ENCODE data around the gene ULBP3. TPM values are rescaled to one million over a fixed set of nuclear protein-coding genes. Genes with fewer than 3 reads are reported as not detected.
"Not testable (repeated sequence)": the region's sequence is repeated elsewhere in the genome, so short reads cannot be mapped to it uniquely, and the experiment has no call there.

Gene ULBP3
- total and polyA plus RNA-seq, 7 experiments from 2014 or later: 0.27 to 1.5 (median 0.39) TPM; not detected in 3

DNA sequence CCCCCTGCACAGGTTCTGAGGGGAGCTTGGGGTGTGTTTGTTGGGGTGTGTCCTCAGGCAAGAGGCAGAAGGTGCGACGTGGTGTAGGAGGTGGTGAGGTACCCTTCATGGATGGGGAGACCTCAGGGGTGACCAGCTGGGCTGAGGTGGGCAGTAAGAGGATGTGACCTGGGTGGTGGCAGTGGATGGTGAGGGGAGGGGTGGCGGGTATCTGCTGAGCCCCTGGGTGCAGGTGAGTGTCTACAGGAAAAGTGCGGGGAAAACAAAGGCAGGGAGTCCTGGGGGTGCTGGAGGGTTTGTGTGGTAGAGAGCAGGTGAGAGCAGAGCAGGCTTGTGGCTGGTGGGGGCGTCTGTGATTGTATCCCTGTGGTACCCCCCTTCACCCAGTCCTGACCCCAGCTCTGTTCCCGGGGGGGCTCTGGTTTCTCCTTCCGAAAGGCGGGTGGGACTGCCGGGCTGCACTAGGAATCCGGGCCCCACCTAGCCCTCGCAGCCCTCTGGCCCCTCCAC, 44.2 kb downstream of the ULBP3 start:
- intact Hi-C loops (cut with micrococcal nuclease): no loop called here

DNA sequence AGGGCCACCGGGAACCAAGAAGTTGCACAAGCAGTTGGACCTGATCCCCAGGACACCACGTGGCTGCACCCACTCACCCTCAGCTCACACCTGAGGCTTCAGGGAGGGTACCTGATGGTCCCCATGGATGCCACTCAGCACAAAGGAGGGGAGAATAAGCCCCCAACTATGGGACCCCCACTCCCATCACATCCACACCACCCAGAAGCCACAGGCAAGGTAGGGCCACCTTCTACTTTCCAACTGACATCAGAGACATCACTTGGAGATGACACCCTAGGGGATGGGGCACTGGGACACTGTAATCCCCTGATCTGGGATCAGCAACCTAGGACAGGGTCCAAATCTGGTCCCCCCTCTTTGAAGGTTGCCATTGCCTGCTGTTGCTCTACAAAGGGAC, 44.9 kb downstream of the ULBP3 start:
- Mint-ChIP-seq H3K27me3 (peaks cover 35 to 73% (median 56%) of the 10 kb centered on the region in 5 donors), H3K4me1 (peaks cover 6 to 14% (median 9%) of the 10 kb centered on the region in 7 donors)
- POLR2A ChIA-PET; DNase-seq; H3K4me1 ChIP-seq (ENCODE audit: control insufficient read depth in 2 of 2, insufficient read depth in 2 of 2, low read length in 2 of 2); H3K4me3 Mint-ChIP-seq; H3K36me3 ChIP-seq (ENCODE audit: control insufficient read depth in 2 of 3, insufficient read depth in 3 of 3, low read length in 3 of 3); ATAC-seq; H3K27ac ChIP-seq (ENCODE audit: low read depth, low read length); H3K4me3 ChIP-seq (ENCODE audit: low read length); CTCF ChIA-PET; H3K9me3 Mint-ChIP-seq; H3K9me3 ChIP-seq (ENCODE audit: control insufficient read depth in 2 of 3, low read length in 3 of 3); H3K27ac Mint-ChIP-seq; H3K36me3 Mint-ChIP-seq; intact Hi-C loops (cut with micrococcal nuclease): not testable (repeated sequence)
- peaks cover 0 to 11% of the 10 kb centered on the region in 2 donors for H3K27me3 ChIP-seq (ENCODE audit: control insufficient read depth in 2 of 2, insufficient read depth in 2 of 2, low read length in 2 of 2)

More for the DNA sequence above, 44.2 kb downstream of the ULBP3 start:
- H3K27ac Mint-ChIP-seq: no peak overlapping the region
- H3K4me3 Mint-ChIP-seq: peak overlapping the region in 2 of 10 donors; percentile 25 to 66
- no peak overlapping the region for H3K4me3 ChIP-seq (ENCODE audit: low read length)
- no peaks in the 10 kb centered on the region for H3K9me3 ChIP-seq (ENCODE audit: control insufficient read depth in 2 of 3, low read length in 3 of 3)
- ChIA-PET POLR2A (no interaction called here), CTCF (no interaction called here)
- H3K27ac ChIP-seq (ENCODE audit: low read depth, low read length): no peak overlapping the region
- H3K36me3 ChIP-seq (ENCODE audit: control insufficient read depth in 2 of 3, insufficient read depth in 3 of 3, low read length in 3 of 3): no peaks in the 10 kb centered on the region
- H3K36me3 Mint-ChIP-seq: no peaks in the 10 kb centered on the region
- H3K9me3 Mint-ChIP-seq: peaks cover 0 to 1% (median 0%) of the 10 kb centered on the region in 11 donors
- peaks cover 37 to 69% (median 55%) of the 10 kb centered on the region in 5 donors for H3K27me3 Mint-ChIP-seq
- ATAC-seq: no peak
- peaks cover 0 to 11% of the 10 kb centered on the region in 2 donors for H3K27me3 ChIP-seq (ENCODE audit: control insufficient read depth in 2 of 2, insufficient read depth in 2 of 2, low read length in 2 of 2)
- H3K4me1 Mint-ChIP-seq: peaks cover 6 to 14% (median 9%) of the 10 kb centered on the region in 7 donors
- H3K4me1 ChIP-seq (ENCODE audit: control insufficient read depth in 2 of 2, insufficient read depth in 2 of 2, low read length in 2 of 2): no peaks in the 10 kb centered on the region
- no peak for DNase-seq

DNA sequence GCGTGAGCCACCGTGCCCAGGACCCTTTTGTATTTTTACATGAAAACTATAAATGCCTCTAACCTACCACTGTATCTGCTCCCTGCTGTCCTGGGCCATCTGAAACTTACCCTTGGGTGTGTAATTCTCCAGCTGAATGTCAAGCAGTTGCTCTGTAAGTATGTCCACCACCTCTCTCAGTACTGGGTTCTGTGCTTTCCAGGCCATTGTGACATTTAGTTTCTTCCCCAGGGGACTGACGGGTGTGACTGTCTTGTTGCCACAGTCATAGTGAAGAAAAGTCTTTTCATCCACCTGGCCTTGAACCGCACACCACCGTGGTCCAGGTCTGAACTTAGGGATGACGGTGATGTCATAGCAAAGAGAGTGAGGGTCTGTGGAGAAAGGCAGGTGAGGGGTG, 47.1 kb downstream of the ULBP3 start:
- H3K36me3 Mint-ChIP-seq; intact Hi-C loops (cut with micrococcal nuclease); ATAC-seq; DNase-seq; H3K27ac ChIP-seq (ENCODE audit: low read depth, low read length); H3K4me3 ChIP-seq (ENCODE audit: low read length); H3K4me3 Mint-ChIP-seq; POLR2A ChIA-PET; H3K9me3 ChIP-seq (ENCODE audit: control insufficient read depth in 2 of 3, low read length in 3 of 3); H3K4me1 ChIP-seq (ENCODE audit: control insufficient read depth in 2 of 2, insufficient read depth in 2 of 2, low read length in 2 of 2); H3K9me3 Mint-ChIP-seq; CTCF ChIA-PET; H3K27ac Mint-ChIP-seq; H3K36me3 ChIP-seq (ENCODE audit: control insufficient read depth in 2 of 3, insufficient read depth in 3 of 3, low read length in 3 of 3): not testable (repeated sequence)
- Mint-ChIP-seq H3K27me3 (peaks cover 43 to 73% (median 52%) of the 10 kb centered on the region in 5 donors), H3K4me1 (peaks cover 8 to 15% (median 11%) of the 10 kb centered on the region in 7 donors)
- peaks cover 0 to 11% of the 10 kb centered on the region in 2 donors for H3K27me3 ChIP-seq (ENCODE audit: control insufficient read depth in 2 of 2, insufficient read depth in 2 of 2, low read length in 2 of 2)

DNA sequence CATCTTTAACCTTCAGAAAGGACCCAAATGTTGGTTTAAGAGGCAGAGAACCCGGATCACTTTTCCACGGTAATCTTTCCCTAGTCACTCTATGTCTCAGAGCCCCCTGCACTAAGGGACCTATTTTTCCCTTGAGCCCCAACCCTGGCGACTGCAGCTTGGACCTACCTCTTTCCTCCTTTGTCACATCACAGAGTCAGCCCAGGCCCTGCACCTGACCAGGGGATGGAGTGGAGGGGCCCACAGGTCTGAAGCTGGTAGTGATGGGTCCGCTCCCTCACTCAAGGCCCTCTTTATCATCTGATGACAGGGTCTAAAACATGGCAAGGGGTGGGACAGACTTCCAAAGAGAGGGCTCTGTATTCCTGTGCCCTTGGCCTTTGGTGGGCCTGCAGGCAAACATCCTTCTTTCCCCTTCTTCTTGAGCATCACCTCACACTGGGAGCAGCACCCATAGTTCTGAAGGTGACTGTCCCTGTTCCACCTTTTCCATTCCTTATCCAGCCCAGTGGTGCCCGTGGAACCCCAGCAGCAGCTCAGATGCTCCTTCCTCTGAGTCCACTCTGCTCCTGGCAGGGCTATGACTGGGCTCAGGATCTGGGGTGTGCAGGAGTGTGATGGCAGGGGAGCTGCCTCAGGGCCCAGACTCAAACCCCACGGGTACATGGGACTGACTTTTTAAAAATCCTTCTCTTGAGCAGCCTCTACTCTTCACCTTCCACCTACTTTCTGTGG, 49.9 kb downstream of the ULBP3 start:
- Mint-ChIP-seq H3K4me3 (no peak overlapping the region), H3K36me3 (no peaks in the 10 kb centered on the region), H3K4me1 (peaks cover 4 to 16% (median 12%) of the 10 kb centered on the region in 7 donors), H3K9me3 (peaks cover 0 to 1% (median 0%) of the 10 kb centered on the region in 11 donors), H3K27ac (no peak overlapping the region), H3K27me3 (peaks cover 45 to 66% (median 51%) of the 10 kb centered on the region in 5 donors)
- Histone ChIP-seq H3K27ac (ENCODE audit: low read depth, low read length) (no peak overlapping the region), H3K9me3 (ENCODE audit: control insufficient read depth in 2 of 3, low read length in 3 of 3) (no peaks in the 10 kb centered on the region), H3K36me3 (ENCODE audit: control insufficient read depth in 2 of 3, insufficient read depth in 3 of 3, low read length in 3 of 3) (no peaks in the 10 kb centered on the region), H3K4me1 (ENCODE audit: control insufficient read depth in 2 of 2, insufficient read depth in 2 of 2, low read length in 2 of 2) (peaks cover 0 to 2% of the 10 kb centered on the region in 2 donors), H3K4me3 (ENCODE audit: low read length) (no peak overlapping the region), H3K27me3 (ENCODE audit: control insufficient read depth in 2 of 2, insufficient read depth in 2 of 2, low read length in 2 of 2) (peaks cover 7 to 13% of the 10 kb centered on the region in 2 donors)
- ATAC-seq (no peak), DNase-seq (no peak)
- POLR2A ChIA-PET: no interaction called here
- intact Hi-C loops (cut with micrococcal nuclease): no loop called here
- CTCF ChIA-PET: no interaction called here

DNA sequence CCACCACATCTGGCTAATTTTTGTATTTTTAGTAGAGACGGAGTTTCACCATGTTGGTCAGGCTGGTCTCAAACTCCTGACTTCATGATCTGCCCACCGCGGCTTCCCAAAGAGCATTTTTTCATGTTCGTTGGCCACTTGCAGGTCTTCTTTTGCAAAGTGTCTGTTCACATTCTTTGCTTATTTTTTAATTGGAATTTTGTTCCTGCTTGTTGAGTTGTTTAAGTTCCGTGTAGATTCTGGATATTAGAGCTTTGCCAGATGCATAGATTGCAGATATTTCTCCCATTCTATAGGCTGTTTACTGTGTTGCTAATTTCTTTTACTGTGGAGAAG, 51.8 kb downstream of the ULBP3 start:
- Mint-ChIP-seq H3K27me3 (peaks cover 59 to 74% (median 64%) of the 10 kb centered on the region in 5 donors), H3K4me1 (peaks cover 10 to 23% (median 15%) of the 10 kb centered on the region in 7 donors)
- H3K9me3 Mint-ChIP-seq; H3K36me3 ChIP-seq (ENCODE audit: control insufficient read depth in 2 of 3, insufficient read depth in 3 of 3, low read length in 3 of 3); POLR2A ChIA-PET; H3K36me3 Mint-ChIP-seq; H3K4me3 Mint-ChIP-seq; H3K4me1 ChIP-seq (ENCODE audit: control insufficient read depth in 2 of 2, insufficient read depth in 2 of 2, low read length in 2 of 2); H3K9me3 ChIP-seq (ENCODE audit: control insufficient read depth in 2 of 3, low read length in 3 of 3); H3K4me3 ChIP-seq (ENCODE audit: low read length); ATAC-seq; H3K27ac Mint-ChIP-seq; DNase-seq; H3K27ac ChIP-seq (ENCODE audit: low read depth, low read length): not testable (repeated sequence)
- CTCF ChIA-PET: interaction anchor here (0.7 to 1.7 kb wide), 7 partner anchors 10 to 204 kb away, joined by 3 to 13 read pairs (median 4); no protein-coding TSS in a partner anchor
- H3K27me3 ChIP-seq (ENCODE audit: control insufficient read depth in 2 of 2, insufficient read depth in 2 of 2, low read length in 2 of 2): peaks cover 11 to 16% of the 10 kb centered on the region in 2 donors
- intact Hi-C loops (cut with micrococcal nuclease): loop anchor here (1.0 to 2.0 kb wide), 10 partner anchors 10 to 798 kb away; partner anchors contain the start of genes PPIL4 (in 1 of the 2) and ULBP3 (in 1 of the 2)

DNA sequence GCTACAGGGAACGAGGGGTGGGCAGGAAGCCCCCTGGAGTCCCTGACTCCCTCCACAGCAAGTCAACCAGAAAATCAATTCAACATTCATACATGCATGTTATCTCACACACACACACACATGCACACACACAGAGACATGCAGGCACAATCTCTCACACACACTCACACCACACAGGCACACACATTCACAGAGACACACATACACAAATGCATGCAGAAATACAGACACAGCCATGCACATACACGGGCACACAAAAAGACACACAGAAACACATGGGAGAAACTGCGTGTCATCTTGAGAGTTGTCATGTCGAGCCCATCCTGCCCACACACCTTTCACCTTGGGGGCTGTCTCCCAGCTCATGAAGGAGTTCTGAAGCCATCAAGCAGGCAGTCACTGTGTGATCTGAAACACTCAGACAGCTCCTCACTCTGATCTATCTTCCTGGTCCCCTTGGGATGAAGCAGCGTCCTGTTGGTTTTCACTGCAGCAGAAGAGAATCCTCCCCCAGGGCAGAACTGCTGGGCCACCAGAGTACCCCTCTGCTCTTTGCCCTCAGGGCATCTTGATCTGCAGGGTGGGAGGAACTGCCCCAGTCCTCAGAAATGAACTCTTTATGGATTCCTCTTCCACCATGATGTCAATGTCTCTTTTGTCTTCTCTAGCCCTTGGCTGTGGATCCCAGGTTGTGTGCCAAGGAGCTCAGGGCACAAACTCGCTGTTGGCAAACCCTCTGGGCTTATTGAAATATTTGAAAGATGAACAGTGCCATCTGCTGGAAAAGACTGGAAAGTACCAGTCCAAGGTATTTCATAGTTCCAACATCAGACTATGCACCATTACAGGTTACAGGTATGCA, 52.4 kb downstream of the ULBP3 start:
- Histone ChIP-seq H3K4me3 (ENCODE audit: low read length) (no peak overlapping the region), H3K4me1 (ENCODE audit: control insufficient read depth in 2 of 2, insufficient read depth in 2 of 2, low read length in 2 of 2) (peaks cover 0 to 2% of the 10 kb centered on the region in 2 donors), H3K36me3 (ENCODE audit: control insufficient read depth in 2 of 3, insufficient read depth in 3 of 3, low read length in 3 of 3) (no peaks in the 10 kb centered on the region), H3K27ac (ENCODE audit: low read depth, low read length) (no peak overlapping the region), H3K27me3 (ENCODE audit: control insufficient read depth in 2 of 2, insufficient read depth in 2 of 2, low read length in 2 of 2) (peaks cover 11 to 16% of the 10 kb centered on the region in 2 donors), H3K9me3 (ENCODE audit: control insufficient read depth in 2 of 3, low read length in 3 of 3) (no peaks in the 10 kb centered on the region)
- Mint-ChIP-seq H3K27ac (peak overlapping the region in 1 of 9 donors; percentile 1), H3K4me1 (peaks cover 10 to 23% (median 15%) of the 10 kb centered on the region in 7 donors), H3K27me3 (peaks cover 60 to 80% (median 66%) of the 10 kb centered on the region in 5 donors), H3K36me3 (no peaks in the 10 kb centered on the region), H3K4me3 (no peak overlapping the region), H3K9me3 (peaks cover 0 to 2% (median 0%) of the 10 kb centered on the region in 11 donors)
- DNase-seq (peak in 8 of 9 donors; percentile 38 to 77 (median 68)), ATAC-seq (peak; percentile 85)
- intact Hi-C loops (cut with micrococcal nuclease): loop anchor here (1.0 to 2.0 kb wide), 10 partner anchors 9 to 798 kb away; partner anchors contain the start of genes PPIL4 (in 1 of the 2) and ULBP3 (in 1 of the 2)
- ChIA-PET POLR2A (interaction anchor here (0.6 kb wide), 1 partner anchor 304 kb away, joined by 3 read pairs; no protein-coding TSS in a partner anchor), CTCF (interaction anchor here (0.5 to 1.7 kb wide), 14 partner anchors 9 to 1341 kb away, joined by 3 to 13 read pairs (median 4); no protein-coding TSS in a partner anchor)
